ENCODE data around the gene C4orf50.

The C4orf50 gene

DNA sequence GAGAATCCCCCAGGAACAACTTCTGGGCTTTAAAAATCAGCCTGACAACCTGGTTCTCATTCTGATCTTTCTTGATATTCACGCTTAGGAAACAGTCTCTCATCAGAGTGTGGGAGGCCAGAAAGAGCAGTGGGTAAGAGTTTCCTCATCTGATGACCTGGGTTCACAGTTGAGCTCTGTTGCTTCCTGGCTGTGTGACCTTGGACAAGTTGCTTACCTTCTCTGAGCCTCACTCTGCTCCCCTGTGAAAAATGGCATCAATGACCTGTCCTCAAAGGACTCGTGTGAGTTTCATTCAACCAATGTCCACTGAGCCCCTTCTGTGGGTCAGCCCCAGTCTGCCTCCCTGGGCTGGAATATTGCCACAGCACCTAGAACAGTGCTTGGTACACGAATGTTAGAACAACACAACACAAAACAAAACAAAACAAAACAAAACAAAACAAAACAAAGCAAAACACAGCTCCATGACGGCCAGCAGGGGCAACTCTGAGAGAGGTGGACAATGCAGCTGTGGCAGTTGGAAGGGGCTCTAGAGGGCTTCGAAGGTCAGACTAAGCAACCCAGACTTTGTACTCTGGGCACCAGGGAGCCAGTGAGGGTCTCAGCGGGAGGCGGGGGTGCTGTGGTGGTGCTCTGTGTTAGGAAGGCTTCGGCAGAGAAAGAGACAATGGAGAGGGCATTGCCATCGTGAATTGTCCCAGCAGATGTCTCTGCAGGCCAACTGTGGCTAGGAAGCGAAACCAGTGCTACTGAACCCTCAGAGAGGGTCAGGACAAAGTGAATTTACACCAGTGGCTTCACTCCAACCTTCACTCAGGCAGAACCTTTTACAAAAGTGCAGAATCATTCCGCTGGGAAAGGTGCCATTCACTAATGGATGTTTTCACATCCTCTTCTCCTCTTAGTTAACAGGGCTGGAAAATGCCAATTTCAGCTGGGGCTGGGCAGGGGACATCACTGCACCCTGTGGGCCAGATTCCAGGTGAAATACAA, 14.3 kb upstream of the C4orf50 start:
- Histone ChIP-seq H3K14ac (ENCODE audit: low read length) (no peak overlapping the region), H3K4me3 (ENCODE audit: low read depth, low read length) (no peak overlapping the region), H2AK5ac (ENCODE audit: low read length) (no peak overlapping the region), H3K79me1 (ENCODE audit: low read length) (no peaks in the 10 kb centered on the region), H3K4me1 (ENCODE audit: control insufficient read depth in 1 of 2, insufficient read depth in 2 of 2, low read length in 2 of 2) (no peaks in the 10 kb centered on the region), H2AFZ (ENCODE audit: insufficient read depth, low read length, poor library complexity) (no peak overlapping the region), H3K18ac (ENCODE audit: low read length) (no peak overlapping the region), H4K12ac (ENCODE audit: low read depth, low read length) (no peak overlapping the region), H3K27ac (ENCODE audit: low read depth, low read length) (no peak overlapping the region), H3K9ac (ENCODE audit: low read length) (no peak overlapping the region), H3K4me2 (ENCODE audit: low read length) (no peak overlapping the region), H2BK5ac (ENCODE audit: low read depth, low read length, poor library complexity) (no peak overlapping the region), H4K91ac (ENCODE audit: low read depth, low read length) (no peak overlapping the region), H3K79me2 (ENCODE audit: control insufficient read depth, insufficient read depth, low read length, poor library complexity) (no peaks in the 10 kb centered on the region), H3K9me3 (ENCODE audit: insufficient read depth, low read depth, low read length) (no peaks in the 10 kb centered on the region), H3K23ac (ENCODE audit: low read length) (no peak overlapping the region), H4K8ac (ENCODE audit: low read depth, low read length) (no peak overlapping the region), H3K27me3 (ENCODE audit: insufficient read depth, low read length) (no peaks in the 10 kb centered on the region), H3K36me3 (ENCODE audit: control insufficient read depth in 1 of 2, insufficient read depth in 2 of 2, low read length in 2 of 2) (no peaks in the 10 kb centered on the region), H2BK120ac (ENCODE audit: insufficient read depth, low read length, poor library complexity) (no peak overlapping the region), H2BK12ac (ENCODE audit: low read length) (no peak overlapping the region), H3K4ac (ENCODE audit: low read depth, low read length) (no peak overlapping the region)
- WGBS (ENCODE audit: extremely low coverage, insufficient coverage, insufficient read length), result no CpG with 5 or more reads among the region's 11 CpGs
- DNase-seq, result no peak

DNA sequence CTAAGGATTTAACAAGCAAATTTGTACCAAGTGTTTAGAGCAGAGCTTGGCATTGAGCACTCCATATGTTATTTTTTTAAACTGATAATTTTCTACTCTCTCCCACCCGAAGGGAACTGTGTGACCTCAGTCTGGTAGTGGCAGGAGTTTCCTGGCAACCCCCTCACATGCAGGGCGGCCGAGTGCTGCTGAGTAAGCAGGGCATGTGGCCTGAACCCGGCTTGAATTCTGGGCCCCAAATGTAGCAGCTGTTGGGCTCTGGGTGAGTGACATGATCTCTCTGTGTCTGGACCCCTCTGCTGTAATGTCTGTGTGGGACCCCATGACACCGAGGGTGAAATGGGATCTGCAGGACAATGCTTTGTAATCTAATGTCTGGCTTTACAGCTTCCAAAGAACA, 13.6 kb upstream of the C4orf50 start:
- H3K4me2 ChIP-seq (ENCODE audit: low read length), result no peak overlapping the region
- no peak overlapping the region for H3K14ac ChIP-seq (ENCODE audit: low read length)
- H4K8ac ChIP-seq (ENCODE audit: low read depth, low read length), result no peak overlapping the region
- no peak overlapping the region for H3K4ac ChIP-seq (ENCODE audit: low read depth, low read length)
- no CpG with 5 or more reads among the region's 5 CpGs for WGBS (ENCODE audit: extremely low coverage, insufficient coverage, insufficient read length)
- H2BK120ac ChIP-seq (ENCODE audit: insufficient read depth, low read length, poor library complexity), result no peak overlapping the region
- H3K27ac ChIP-seq (ENCODE audit: low read depth, low read length), result no peak overlapping the region
- H3K18ac ChIP-seq (ENCODE audit: low read length), result no peak overlapping the region
- no peaks in the 10 kb centered on the region for H3K79me1 ChIP-seq (ENCODE audit: low read length)
- H3K4me1 ChIP-seq (ENCODE audit: control insufficient read depth in 1 of 2, insufficient read depth in 2 of 2, low read length in 2 of 2), result no peaks in the 10 kb centered on the region
- H2BK12ac ChIP-seq (ENCODE audit: low read length), result no peak overlapping the region
- no peaks in the 10 kb centered on the region for H3K9me3 ChIP-seq (ENCODE audit: insufficient read depth, low read depth, low read length)
- H3K4me3 ChIP-seq (ENCODE audit: low read depth, low read length), result no peak overlapping the region
- H2AK5ac ChIP-seq (ENCODE audit: low read length), result no peak overlapping the region
- H3K23ac ChIP-seq (ENCODE audit: low read length), result no peak overlapping the region
- no peaks in the 10 kb centered on the region for H3K27me3 ChIP-seq (ENCODE audit: insufficient read depth, low read length)
- no peak overlapping the region for H3K9ac ChIP-seq (ENCODE audit: low read length)
- H3K36me3 ChIP-seq (ENCODE audit: control insufficient read depth in 1 of 2, insufficient read depth in 2 of 2, low read length in 2 of 2), result no peaks in the 10 kb centered on the region
- H2BK5ac ChIP-seq (ENCODE audit: low read depth, low read length, poor library complexity), result no peak overlapping the region
- H3K79me2 ChIP-seq (ENCODE audit: control insufficient read depth, insufficient read depth, low read length, poor library complexity), result no peaks in the 10 kb centered on the region
- DNase-seq, result no peak
- no peak overlapping the region for H2AFZ ChIP-seq (ENCODE audit: insufficient read depth, low read length, poor library complexity)
- H4K91ac ChIP-seq (ENCODE audit: low read depth, low read length), result no peak overlapping the region
- no peak overlapping the region for H4K12ac ChIP-seq (ENCODE audit: low read depth, low read length)

DNA sequence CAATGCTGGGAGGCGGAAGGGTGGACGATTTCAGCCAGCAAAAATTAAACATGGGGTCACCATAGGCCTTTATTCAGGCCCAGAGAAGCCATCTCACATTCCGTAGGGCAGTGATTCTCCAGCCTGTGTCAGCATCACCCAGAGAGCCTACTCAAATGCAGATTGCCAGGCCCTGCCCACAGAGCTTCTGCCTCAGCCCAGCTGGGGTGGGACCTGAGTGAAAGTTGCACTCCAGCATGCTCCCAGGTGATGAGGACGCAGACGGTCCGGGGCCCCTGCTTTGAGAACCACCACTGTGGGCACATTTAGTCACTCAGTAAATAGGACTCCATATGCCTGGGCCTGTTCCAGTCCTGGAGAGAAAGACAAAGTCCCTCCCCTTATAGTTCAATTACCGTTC, 12.4 kb upstream of the C4orf50 start:
- Histone ChIP-seq H3K4ac (ENCODE audit: low read depth, low read length) (no peak overlapping the region), H2BK12ac (ENCODE audit: low read length) (no peak overlapping the region), H3K23ac (ENCODE audit: low read length) (no peak overlapping the region), H3K9ac (ENCODE audit: low read length) (no peak overlapping the region), H3K4me1 (ENCODE audit: control insufficient read depth in 1 of 2, insufficient read depth in 2 of 2, low read length in 2 of 2) (no peaks in the 10 kb centered on the region), H3K79me1 (ENCODE audit: low read length) (no peaks in the 10 kb centered on the region), H3K4me2 (ENCODE audit: low read length) (no peak overlapping the region), H3K14ac (ENCODE audit: low read length) (no peak overlapping the region), H2AFZ (ENCODE audit: insufficient read depth, low read length, poor library complexity) (no peak overlapping the region), H4K91ac (ENCODE audit: low read depth, low read length) (no peak overlapping the region), H4K8ac (ENCODE audit: low read depth, low read length) (no peak overlapping the region), H3K27me3 (ENCODE audit: insufficient read depth, low read length) (no peaks in the 10 kb centered on the region), H3K36me3 (ENCODE audit: control insufficient read depth in 1 of 2, insufficient read depth in 2 of 2, low read length in 2 of 2) (no peaks in the 10 kb centered on the region), H3K9me3 (ENCODE audit: insufficient read depth, low read depth, low read length) (no peaks in the 10 kb centered on the region), H4K12ac (ENCODE audit: low read depth, low read length) (no peak overlapping the region), H3K4me3 (ENCODE audit: low read depth, low read length) (no peak overlapping the region), H3K27ac (ENCODE audit: low read depth, low read length) (no peak overlapping the region), H3K79me2 (ENCODE audit: control insufficient read depth, insufficient read depth, low read length, poor library complexity) (no peaks in the 10 kb centered on the region), H2BK5ac (ENCODE audit: low read depth, low read length, poor library complexity) (no peak overlapping the region), H2BK120ac (ENCODE audit: insufficient read depth, low read length, poor library complexity) (no peak overlapping the region), H3K18ac (ENCODE audit: low read length) (no peak overlapping the region), H2AK5ac (ENCODE audit: low read length) (no peak overlapping the region)
- no peak for DNase-seq
- no CpG with 5 or more reads among the region's 7 CpGs for WGBS (ENCODE audit: extremely low coverage, insufficient coverage, insufficient read length)

DNA sequence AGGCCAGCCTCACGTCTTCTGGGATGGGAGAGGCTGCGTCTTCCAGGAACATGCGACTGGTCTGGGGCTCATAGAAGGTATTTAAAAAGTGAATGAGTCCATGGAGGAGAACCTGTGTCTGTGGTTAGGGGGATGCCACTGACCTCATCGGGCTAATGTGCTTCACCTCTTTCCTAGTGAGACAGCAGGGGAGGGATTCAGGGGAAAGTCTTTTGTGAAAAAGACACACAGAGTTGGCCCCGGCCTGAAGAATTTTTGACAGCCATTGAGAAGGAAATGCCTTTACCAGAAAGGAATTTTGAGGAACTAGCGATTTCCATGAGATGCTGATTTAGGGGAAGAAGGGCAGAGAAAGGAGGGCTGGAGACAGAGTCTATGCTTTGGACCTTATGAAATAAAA, 11.0 kb upstream of the C4orf50 start:
- Histone ChIP-seq H4K91ac (ENCODE audit: low read depth, low read length) (no peak overlapping the region), H3K79me1 (ENCODE audit: low read length) (no peaks in the 10 kb centered on the region), H2AK5ac (ENCODE audit: low read length) (no peak overlapping the region), H4K12ac (ENCODE audit: low read depth, low read length) (no peak overlapping the region), H3K79me2 (ENCODE audit: control insufficient read depth, insufficient read depth, low read length, poor library complexity) (no peaks in the 10 kb centered on the region), H3K4me3 (ENCODE audit: low read depth, low read length) (no peak overlapping the region), H3K23ac (ENCODE audit: low read length) (no peak overlapping the region), H3K4me1 (ENCODE audit: control insufficient read depth in 1 of 2, insufficient read depth in 2 of 2, low read length in 2 of 2) (no peaks in the 10 kb centered on the region), H3K4ac (ENCODE audit: low read depth, low read length) (no peak overlapping the region), H2BK12ac (ENCODE audit: low read length) (no peak overlapping the region), H3K27me3 (ENCODE audit: insufficient read depth, low read length) (no peaks in the 10 kb centered on the region), H2BK5ac (ENCODE audit: low read depth, low read length, poor library complexity) (no peak overlapping the region), H3K4me2 (ENCODE audit: low read length) (no peak overlapping the region), H3K36me3 (ENCODE audit: control insufficient read depth in 1 of 2, insufficient read depth in 2 of 2, low read length in 2 of 2) (no peaks in the 10 kb centered on the region), H3K27ac (ENCODE audit: low read depth, low read length) (no peak overlapping the region), H2AFZ (ENCODE audit: insufficient read depth, low read length, poor library complexity) (no peak overlapping the region), H2BK120ac (ENCODE audit: insufficient read depth, low read length, poor library complexity) (no peak overlapping the region), H3K18ac (ENCODE audit: low read length) (no peak overlapping the region), H3K14ac (ENCODE audit: low read length) (no peak overlapping the region), H3K9me3 (ENCODE audit: insufficient read depth, low read depth, low read length) (no peaks in the 10 kb centered on the region), H3K9ac (ENCODE audit: low read length) (no peak overlapping the region), H4K8ac (ENCODE audit: low read depth, low read length) (no peak overlapping the region)
- DNase-seq, result no peak
- WGBS (ENCODE audit: extremely low coverage, insufficient coverage, insufficient read length), result no CpG with 5 or more reads among the region's 6 CpGs
